ENCODE measurements around the gene COL23A1. TPM values are rescaled to one million over a fixed set of nuclear protein-coding genes. Genes with fewer than 3 reads are reported as not detected.

Gene COL23A1
- total and polyA plus RNA-seq, 2 of the 8 experiments (the other 6 are each of a cell fraction or from before 2014, with no cell fraction given): 3.1 to 4.7 TPM

DNA sequence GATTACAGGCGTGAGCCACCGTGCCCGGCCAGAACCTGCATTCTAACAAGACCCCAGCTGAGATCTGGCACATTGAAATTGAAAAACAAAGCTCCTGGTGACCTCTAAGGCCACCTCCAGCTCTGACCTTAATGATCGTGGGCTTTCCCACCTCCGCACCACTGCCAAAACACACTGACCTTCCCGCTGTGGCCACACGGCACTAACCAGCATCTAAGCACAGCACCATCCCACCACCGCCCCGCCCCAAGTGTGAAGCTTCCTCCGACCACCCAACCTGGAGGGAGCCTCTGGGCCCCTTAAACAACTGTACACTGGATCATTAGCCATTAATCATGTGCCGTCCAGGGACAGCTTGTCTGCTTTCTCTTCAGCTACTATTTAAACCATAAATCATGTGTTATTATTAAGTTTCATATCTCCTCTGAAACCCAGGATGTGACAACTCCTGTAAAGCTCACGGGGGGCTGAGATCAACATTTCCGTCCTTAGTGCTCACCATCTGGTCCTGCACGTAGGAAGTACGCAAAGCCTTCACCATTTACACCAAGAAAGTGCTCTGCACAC is 80.6 kb downstream of the COL23A1 start:
- Histone ChIP-seq H3K27me3 (replicated peaks in 1 of 4; ENCODE audit: control insufficient read depth in 3 of 4, extremely low read depth in 1 of 4, insufficient read depth in 3 of 4, low read length in 3 of 4) (no peaks in the 10 kb centered on the region), H4K8ac (ENCODE audit: extremely low read depth, insufficient read depth, low read length) (no peak overlapping the region), H2BK5ac (ENCODE audit: low read depth, low read length) (no peak overlapping the region), H2AFZ (ENCODE audit: low read length) (no peak overlapping the region), H3K4me3 (ENCODE audit: extremely low read depth in 1 of 4, insufficient read depth in 2 of 4, low read depth in 3 of 4, low read length in 4 of 4) (no peak overlapping the region), H3K4ac (replicated peaks; ENCODE audit: insufficient read length, low read depth, low read length) (no peak overlapping the region), H4K5ac (ENCODE audit: insufficient read length, low read depth, low read length) (no peak overlapping the region), H3K14ac (ENCODE audit: insufficient read length) (no peak overlapping the region), H2BK15ac (ENCODE audit: low read length) (no peak overlapping the region), H3K36me3 (ENCODE audit: control insufficient read depth in 2 of 4, insufficient read depth in 4 of 4, low read length in 3 of 4) (no peaks in the 10 kb centered on the region), H2AK5ac (ENCODE audit: low read depth, low read length) (no peak overlapping the region), H3K9me3 (ENCODE audit: insufficient read depth in 2 of 2, low read depth in 1 of 2, low read length in 1 of 2) (peaks cover 2% of the 10 kb centered on the region in 2 experiments; a peak in 1 of 4 replicates), H3K23ac (ENCODE audit: insufficient read length) (no peak overlapping the region), H3K4me2 (ENCODE audit: insufficient read depth in 1 of 2, low read depth in 2 of 2, low read length in 2 of 2) (no peak overlapping the region), H3K27ac (ENCODE audit: low read depth, low read length) (no peak overlapping the region), H4K20me1 (replicated peaks in 1 of 2; ENCODE audit: control insufficient read depth in 1 of 2, insufficient read depth in 2 of 2, low read length in 2 of 2) (no peaks in the 10 kb centered on the region), H3K18ac (ENCODE audit: extremely low read depth, low read length) (no peak overlapping the region), H2BK12ac (ENCODE audit: low read depth, low read length) (peak overlapping the region; percentile 68; the same call in 1 of the 2 replicates), H3K79me2 (ENCODE audit: control insufficient read depth in 1 of 2, insufficient read depth in 2 of 2, low read length in 2 of 2) (no peaks in the 10 kb centered on the region), H3K56ac (replicated peaks; ENCODE audit: insufficient read length, low read depth, low read length) (no peak overlapping the region), H4K91ac (replicated peaks; ENCODE audit: insufficient read length, low read length) (no peak overlapping the region), H3K4me1 (replicated peaks in 1 of 4; ENCODE audit: control insufficient read depth in 3 of 4, insufficient read depth in 4 of 4, low read length in 3 of 4) (no peaks in the 10 kb centered on the region; a peak in 1 of 7 replicates), H2BK120ac (replicated peaks; ENCODE audit: low read depth, low read length) (no peak overlapping the region), H3K23me2 (ENCODE audit: low read depth, low read length) (no peaks in the 10 kb centered on the region), H3K9ac (replicated peaks in 1 of 4; ENCODE audit: extremely low read depth in 1 of 4, low read depth in 3 of 4, low read length in 3 of 4) (no peak overlapping the region), H2BK20ac (ENCODE audit: low read length) (no peak overlapping the region), H3K79me1 (ENCODE audit: low read depth, low read length) (no peaks in the 10 kb centered on the region)
- POLR2A ChIA-PET (ENCODE audit: partially characterized antibody): interaction anchor here (1.0 kb wide), 1 partner anchor 47 kb away, joined by 3 read pairs; no protein-coding TSS in a partner anchor
- CTCF ChIA-PET (ENCODE audit: partially characterized antibody): interaction anchor here (0.8 to 1.3 kb wide), 2 partner anchors 14 to 49 kb away, joined by 3 to 4 read pairs; no protein-coding TSS in a partner anchor
- 93% methylated on average over 15 of the region's 15 CpGs; no CpG with 5 or more reads in 1 of the 2 experiments for WGBS, 2 experiments (ENCODE audit: extremely low coverage in 1 of 2, insufficient coverage in 1 of 2, insufficient read length in 1 of 2, insufficient replicate concordance in 2 of 2, low coverage in 1 of 2, low lambda C conversion rate in 2 of 2, missing lambda C conversion rate in 1 of 2)
- no peak for FAIRE-seq
- DNase-seq (ENCODE audit: low read depth in 1 of 2, low spot score in 2 of 2): no peak
- TF ChIP-seq MAFK (IDR thresholded peaks at IDR 0.05; ENCODE audit: low read depth, low read length): no peak
- no peak for TF ChIP-seq GTF2F1 (IDR thresholded peaks at IDR 0.05; ENCODE audit: borderline replicate concordance, low read depth, low read length)
- TF ChIP-seq BACH1 (IDR thresholded peaks at IDR 0.05; ENCODE audit: low read length): no peak
- no peak for TF ChIP-seq SP2 (IDR thresholded peaks at IDR 0.05; ENCODE audit: low read length)
- TF ChIP-seq CHD1 (IDR thresholded peaks at IDR 0.05; ENCODE audit: low read depth, low read length): no peak
- TF ChIP-seq TEAD4 (IDR thresholded peaks at IDR 0.05; ENCODE audit: low read depth, low read length): no peak
- TF ChIP-seq, protein P1, sequence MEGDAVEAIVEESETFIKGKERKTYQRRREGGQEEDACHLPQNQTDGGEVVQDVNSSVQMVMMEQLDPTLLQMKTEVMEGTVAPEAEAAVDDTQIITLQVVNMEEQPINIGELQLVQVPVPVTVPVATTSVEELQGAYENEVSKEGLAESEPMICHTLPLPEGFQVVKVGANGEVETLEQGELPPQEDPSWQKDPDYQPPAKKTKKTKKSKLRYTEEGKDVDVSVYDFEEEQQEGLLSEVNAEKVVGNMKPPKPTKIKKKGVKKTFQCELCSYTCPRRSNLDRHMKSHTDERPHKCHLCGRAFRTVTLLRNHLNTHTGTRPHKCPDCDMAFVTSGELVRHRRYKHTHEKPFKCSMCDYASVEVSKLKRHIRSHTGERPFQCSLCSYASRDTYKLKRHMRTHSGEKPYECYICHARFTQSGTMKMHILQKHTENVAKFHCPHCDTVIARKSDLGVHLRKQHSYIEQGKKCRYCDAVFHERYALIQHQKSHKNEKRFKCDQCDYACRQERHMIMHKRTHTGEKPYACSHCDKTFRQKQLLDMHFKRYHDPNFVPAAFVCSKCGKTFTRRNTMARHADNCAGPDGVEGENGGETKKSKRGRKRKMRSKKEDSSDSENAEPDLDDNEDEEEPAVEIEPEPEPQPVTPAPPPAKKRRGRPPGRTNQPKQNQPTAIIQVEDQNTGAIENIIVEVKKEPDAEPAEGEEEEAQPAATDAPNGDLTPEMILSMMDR (IDR thresholded peaks at IDR 0.05; ENCODE audit: control extremely low read depth in 1 of 3, insufficient read depth in 1 of 3, low read depth in 1 of 3, low read length in 3 of 3): no peak
- no peak for TF ChIP-seq RBBP5 (IDR thresholded peaks at IDR 0.05; ENCODE audit: borderline replicate concordance, low read depth, low read length)

Measured in H1 (cell line).